Dedifferentiated amniotic fluid mesenchymal stem cell (primary cell): ENCODE results near the gene RNF157.
A peak's percentile ranks its signal among the peaks of the same experiment; 100 is the strongest.

Experiments
- DNase-seq: peaks from one replicate; pipeline ENCODE4 v3.0.0-alpha.2; 2016; ENCODE audit errors: extremely low spot score

The RNF157 gene

DNA sequence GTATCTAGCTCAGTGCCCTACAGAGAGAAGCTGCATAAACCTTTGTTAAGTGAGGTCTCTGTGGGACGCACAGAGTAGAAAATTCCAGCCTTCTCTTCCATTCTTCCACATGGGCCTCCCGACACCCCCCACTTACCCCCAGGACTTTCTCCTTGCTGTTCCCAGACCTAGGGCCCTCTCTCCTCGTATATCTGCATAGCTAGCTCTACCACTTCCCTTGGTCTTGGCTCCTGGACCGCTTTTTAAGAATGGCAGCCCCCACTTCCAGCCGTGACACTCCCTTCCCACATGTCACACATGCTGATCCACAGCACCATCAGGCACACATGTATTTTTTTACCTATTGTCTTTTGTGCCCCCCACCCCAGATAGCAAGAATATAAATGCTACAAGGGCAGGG lies 82.5 kb downstream of the RNF157 start:
- no peak for DNase-seq

DNA sequence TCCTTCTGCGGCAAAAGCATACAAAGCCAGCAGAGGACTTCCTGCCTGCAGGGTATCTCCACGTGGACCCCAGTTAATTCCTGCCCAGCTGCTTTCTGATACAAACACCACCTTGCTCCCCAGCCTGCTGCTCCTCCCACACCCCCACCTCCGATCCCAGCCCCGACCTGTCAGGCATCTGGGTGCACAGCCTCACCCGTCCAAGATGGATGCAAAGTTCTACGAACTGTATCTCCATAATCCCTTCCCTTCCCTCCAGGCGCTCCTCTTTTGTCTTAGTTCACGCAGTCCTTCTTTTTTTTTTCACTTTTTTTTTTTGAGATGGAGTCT lies 83.7 kb downstream of the RNF157 start:
- DNase-seq: no peak

DNA sequence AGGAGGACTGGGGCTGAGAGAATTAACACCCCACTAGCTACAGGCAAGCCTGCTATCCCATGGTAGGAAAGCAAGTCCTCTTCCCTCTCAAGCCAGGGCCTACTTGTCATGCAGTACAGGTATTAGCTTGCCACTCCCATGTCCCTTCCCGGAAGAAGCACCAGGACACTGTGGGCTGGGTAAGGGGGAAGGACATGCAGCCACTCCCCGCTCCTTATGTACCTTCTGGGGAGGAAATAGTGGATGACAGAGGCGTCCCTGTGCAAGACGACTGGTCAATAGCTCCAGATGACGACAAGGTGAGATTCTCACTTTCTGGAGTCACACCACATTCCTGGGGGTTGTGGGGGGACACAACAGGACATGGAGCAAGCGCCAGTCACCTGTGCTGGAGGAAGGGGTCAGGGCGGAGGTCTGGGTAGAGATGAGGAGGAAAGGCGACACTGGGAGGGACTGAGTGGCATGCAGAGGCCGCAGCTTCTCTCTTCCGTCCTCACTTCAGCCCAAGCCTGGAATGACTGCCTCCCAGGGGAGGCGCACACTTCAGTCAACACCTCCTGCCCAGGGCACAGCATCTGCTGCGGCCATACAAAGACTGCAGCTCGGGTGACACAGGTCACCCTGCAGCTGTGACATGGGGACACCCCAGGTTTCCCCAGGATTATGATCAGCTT lies 84.2 kb downstream of the RNF157 start:
- DNase-seq: no peak

DNA sequence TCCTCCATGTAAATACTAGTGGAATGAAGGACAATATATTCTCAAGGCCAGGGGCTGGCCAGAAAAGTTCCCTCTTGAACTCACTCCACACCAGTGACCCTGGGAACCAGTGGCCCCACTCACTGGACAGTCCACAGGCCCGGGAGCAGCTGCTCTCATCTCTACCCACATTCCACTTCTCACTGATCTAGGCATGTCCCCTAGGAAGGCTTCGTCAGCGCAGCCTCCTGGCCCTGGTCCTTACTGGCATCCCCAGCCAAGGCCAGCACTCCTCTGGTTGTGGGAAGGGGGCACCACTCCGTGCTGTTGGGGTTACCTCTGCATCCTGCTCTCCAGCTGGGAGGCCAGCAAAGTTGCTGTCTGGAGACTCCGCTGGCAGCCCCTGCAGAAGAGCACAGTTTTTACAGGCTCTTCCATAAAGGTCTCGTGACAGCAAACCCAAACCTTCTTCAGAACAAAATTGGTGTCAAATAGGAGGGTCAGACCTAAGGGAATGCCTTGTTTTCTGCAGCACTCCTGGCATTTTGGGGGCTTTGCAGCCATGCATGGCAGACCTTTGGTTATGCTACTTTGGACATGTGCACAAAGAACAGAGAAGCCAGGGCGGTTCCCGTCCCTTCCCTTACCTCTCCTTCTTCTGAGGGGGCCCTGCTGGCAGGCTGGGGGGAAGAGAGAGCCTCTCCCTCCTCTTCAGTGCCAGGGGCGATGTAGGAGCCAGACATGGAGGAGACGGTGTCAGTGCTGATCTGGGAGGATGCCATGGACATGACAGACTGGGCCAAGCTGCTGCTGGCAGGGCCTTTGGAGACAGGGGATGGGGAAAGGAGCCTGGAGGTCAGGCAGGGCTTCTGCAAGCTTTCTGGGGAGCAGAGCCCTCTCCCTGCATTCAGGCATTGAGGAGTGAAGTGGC lies 85.1 kb downstream of the RNF157 start:
- DNase-seq: no peak

DNA sequence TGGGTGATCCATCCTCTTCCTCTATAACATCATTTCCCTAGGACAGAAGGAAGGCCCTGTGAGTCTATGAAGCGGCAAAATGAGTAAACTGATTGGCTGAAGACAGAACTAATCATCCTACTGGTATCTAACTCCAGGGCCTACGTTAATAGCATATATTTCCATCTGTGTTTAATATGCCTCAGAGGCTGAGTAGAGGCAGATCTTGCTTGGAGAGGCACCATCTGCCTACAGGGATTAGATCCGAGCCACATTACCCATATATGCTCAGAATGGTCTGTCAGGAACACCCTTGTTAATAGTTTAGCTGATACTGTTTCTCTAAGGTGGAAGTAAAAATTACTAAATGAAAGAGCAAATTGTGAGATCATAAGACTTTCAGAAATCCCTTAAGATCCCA lies 86.0 kb downstream of the RNF157 start:
- DNase-seq: no peak

DNA sequence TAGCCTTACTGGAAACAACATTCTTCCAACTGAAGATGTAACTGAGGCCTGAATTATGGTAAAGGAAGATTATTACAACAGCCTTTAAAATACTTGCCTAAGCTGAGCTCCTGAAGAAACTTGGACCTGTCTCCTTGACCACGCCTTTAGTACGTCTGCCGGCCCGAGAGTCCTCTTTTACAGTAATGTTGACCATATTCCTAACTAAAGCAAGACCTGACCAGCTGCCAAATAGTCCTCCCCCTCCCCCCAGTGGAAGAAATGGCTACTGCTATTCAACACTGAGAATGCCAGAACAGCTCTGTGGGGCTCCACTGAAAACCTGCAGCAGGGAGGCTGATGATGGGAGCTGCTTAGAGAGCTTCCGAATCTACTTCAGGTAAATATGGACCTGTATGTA lies 86.7 kb downstream of the RNF157 start:
- no peak for DNase-seq

DNA sequence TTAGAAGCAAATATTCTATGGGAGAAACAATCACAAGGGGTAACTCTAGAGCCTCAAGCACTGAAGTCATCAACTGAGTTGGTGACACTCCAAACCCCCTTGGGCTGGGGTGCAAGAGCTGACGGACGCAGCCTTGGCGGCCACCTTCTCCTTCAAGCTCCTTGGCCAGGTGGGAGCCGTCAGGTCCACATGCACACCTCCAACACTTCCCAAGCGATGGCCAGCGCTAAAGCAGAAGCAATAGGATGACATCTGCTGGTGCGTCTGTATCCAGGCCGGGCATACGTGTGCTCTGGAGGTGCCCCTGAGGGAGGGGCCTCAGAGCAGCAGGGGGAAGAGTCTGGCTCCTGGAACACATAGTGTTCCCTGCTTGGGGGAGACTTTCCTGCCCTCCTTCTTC lies 87.1 kb downstream of the RNF157 start:
- no peak for DNase-seq

DNA sequence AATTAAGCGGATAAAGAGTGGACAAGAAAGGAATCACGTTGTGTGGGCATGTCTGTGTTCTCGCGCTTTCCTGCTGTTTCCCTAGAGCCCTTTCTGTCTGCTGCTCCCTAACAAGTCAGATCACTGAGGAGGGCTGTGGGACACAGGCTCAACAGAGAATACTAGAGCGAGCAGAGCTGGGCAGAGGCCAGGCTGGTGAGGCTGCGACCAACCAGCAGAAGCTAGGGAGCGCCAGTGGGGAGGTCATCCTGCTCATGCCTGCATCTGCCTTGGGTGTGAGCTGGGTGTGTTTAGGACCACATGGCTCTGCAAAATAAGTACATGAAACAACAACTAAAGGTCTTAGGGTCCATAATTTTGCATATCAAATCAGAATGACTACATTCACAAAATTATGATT lies 87.7 kb downstream of the RNF157 start:
- DNase-seq: no peak

DNA sequence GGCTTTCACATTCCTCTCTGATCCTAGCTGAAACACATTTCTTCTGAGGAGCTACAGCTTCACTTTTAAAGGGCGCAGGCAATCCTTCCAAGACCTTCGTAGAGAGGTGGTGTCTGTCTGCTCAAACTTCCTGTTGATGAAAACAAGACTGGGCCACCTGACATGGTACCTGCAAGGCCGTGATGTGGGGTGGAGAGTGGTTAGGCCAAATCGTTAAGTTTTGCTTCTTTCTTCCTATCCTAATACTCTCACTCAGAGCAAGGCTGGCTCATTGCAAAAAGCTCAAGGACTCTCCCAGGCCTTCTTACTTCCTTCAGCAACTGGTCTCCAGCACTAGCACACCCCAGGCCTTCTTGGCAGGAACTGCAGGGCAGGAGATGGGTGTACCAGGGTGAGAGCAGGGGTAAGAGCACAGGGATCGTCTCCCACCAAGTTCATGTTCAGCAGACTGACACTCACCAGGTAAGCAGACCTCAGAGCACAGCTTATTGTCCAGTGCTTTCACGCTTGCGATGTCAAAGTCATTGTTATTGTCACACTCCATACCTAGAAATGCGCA lies 88.3 kb downstream of the RNF157 start:
- DNase-seq: no peak

DNA sequence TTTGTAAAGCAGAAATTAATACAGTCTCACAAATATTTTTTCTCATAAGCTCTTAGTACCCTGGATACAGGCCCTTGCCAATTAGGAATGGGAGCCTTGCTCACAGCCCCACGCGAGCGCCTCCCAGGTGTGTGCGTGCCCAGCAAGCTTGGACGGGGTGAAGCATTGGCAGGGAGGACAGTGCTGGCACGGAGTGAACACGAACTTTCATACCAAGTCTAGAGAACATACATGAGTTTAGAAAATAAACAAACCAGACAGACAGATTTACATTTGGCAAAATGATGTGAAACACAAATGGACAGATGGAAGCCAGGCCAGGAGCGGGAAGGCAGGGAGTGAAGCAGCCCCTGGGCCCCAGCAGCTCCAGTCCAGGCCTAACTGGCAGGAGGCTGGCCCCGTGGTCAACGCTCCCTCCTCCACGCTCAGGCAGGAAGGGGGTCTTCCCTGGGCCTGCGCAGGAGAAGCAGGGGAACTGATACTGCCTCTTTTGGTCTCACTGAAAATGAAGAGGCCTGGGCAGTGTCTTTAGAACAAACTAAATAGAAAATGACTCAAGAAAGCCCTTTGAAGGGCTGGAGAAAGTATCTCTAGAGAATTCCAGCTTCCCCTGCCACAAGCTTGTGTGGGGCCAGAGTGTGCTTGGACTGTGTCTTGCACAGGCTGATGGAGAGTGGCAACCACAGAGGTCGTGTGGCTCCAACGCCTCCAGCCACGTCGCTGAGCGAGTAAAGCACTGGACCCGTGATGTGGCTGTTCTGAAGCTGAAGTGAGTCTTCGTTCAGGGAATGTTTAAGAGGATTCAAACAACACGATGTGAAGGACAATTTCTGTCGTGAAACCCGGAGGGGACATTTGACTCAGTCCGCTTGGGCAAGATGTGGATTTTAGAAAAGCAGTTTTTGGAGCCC lies 89.3 kb downstream of the RNF157 start:
- no peak for DNase-seq

DNA sequence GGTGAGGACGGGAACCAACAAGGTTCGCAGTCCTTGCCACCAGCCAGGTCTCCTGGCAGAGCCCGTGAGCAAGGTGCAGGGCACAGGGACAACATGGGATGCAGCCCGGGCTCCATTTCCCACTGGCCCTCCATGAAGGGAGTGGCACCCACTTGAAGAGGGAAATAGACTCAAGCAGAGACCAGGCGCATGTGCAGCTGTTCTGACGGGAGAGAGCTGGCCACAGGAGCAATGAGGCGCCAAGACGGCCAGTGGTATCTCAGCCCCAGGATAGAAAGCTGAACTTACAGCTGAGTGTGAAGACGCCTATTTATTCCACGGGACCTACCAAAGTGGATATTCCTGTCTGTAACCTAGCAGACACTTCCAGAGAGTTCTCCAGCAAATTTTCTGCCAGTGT lies 91.1 kb downstream of the RNF157 start:
- no peak for DNase-seq

DNA sequence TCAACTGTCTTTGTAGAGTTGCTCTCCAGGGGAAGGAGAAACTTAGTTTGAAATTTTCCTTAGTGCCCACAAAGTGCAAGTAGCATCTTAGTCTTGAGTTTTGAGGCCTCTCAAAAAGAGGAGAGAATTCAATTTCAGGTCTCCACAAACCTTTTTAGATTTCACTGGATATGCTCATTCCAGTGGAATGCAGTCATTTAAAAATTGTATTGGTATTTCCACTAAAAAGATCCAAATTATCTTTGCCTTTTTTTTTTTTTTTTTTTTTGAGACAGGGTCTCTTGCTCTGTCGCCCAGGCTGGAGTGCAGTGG lies 92.3 kb downstream of the RNF157 start:
- DNase-seq: no peak

DNA sequence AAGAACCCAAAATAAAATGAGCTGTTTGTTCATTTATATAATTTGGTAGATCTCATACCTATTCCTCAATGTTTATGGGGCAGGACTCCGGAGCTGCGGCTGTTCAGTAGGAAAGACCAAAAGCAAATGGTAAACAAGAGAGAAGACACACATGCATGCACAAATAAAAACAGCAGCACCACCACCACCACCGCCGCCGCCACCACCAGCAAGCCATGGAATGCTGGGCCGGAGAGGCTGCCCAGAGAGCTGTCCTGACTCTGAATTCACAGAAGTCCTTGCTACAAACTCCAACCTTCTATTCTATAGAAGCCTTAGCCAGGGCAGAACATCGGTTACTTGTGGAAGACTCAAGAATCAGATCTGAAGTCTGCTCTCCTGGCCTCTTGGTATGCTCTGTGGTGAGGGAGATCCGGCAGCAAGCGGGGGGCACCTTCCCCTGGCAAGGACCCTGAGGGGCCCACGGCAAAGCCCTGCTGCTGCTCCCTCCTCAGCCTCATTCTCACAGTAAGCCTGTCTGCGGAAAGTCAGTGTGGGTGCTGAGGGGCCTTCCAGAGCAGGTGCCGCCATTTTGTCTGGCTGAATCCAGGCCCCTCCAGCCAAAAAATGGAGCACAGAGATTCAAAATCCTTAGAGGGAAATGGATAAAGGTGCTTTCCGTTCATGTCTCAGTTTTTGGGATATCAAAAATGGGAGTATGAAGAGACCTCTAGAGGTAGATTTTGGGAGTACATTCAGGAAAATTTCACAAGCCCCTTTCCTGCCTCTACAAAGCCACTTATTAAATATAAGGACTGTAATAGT lies 92.9 kb downstream of the RNF157 start:
- DNase-seq: no peak

DNA sequence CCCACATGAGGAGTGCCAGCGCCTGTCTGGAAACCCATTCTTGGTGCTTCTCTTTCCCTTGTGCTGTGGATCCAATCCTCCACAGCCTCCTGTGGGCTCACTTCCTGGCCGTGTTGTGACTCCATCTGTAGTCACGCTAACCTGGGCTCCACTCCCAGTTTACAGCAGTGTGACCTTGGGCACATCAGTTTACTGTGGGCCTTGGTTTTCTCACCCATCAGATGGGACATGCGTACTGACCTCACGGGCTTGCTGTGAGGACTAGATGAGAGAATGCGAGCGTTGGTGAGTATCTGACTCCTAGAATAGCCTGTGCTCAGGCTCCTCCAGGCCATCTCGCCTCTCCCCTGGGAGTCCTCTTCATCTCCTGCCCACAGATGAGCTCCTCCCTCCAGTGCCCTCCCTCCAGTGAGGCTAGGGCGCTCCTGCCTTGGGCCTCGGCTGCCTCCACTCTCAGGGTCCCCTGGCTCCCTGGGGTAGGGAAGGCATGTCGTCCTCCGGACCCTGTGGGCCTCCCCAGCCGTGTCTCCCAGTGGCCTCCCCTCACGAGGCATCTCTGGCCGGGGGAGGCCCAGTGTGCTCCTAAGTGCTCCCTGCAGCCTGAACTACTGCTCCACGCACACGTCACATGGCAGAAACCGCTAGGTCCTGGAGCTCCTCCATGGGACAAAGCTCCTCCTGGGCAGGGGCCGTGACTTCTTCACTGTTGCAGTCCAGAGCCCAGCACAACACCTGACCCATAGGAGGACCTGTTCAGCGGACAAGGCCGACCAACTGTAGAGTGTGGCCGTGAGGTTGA lies 94.0 kb downstream of the RNF157 start:
- DNase-seq: no peak

DNA sequence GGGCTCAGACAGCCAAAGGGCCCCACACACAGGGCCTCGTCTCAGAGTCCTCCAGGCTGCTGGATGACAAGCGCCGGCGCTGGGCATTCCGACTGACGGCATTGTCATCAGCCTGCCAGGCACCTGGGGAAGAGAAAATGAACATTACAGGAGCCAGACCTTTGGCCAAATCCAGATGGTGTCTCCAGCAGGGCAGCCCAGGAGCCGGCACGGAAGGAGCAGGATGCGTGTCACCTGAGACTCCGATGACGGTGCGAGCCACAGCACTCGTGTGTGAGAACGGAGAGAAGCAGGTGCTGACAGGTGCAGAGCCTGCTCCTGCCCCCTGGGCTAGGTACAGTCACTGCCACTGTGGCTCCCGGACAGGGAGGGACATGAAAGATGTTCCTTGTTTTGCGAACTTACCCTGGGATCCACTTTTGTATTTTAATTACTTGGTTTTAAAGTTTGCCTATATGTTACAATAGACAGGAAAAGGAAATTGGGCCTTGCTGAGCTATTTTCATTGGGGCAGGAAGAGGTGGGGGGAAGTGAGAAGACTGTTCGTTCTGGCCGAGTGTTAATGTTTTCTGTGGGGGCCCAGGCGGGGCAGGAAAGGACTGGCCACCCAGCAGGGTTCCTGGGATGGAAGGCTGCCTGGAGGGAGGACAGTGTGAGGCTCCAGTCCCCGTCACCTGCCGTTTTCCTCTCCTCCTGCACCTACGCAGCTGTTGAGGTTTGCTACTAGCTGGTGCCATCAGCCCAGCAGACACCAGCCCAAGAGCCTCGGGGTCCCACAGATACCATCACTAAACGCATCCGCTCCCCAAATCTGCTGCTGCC lies 94.9 kb downstream of the RNF157 start:
- DNase-seq: no peak

DNA sequence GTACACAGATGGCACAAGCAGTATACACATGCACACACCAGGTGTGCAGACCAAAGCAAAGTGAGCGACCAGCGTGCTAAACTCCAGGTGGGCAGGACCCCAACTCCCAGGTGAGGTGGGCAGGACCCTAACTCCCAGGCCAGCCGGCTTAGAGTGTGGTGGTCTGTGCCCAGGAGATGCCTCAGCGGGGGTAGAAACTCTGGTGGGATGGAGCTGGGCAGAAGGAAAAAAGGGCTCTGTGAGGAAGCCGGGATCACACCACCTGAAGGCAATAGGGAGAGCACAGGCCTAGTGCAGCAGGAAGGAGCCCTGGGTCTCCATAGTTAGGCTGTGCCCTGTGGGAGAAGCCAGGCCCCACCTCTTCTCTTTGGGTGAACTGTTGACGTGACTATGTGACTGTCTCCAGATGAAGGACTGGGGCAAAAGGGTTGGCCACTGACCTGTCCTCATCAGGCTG lies 97.7 kb downstream of the RNF157 start:
- DNase-seq: no peak

DNA sequence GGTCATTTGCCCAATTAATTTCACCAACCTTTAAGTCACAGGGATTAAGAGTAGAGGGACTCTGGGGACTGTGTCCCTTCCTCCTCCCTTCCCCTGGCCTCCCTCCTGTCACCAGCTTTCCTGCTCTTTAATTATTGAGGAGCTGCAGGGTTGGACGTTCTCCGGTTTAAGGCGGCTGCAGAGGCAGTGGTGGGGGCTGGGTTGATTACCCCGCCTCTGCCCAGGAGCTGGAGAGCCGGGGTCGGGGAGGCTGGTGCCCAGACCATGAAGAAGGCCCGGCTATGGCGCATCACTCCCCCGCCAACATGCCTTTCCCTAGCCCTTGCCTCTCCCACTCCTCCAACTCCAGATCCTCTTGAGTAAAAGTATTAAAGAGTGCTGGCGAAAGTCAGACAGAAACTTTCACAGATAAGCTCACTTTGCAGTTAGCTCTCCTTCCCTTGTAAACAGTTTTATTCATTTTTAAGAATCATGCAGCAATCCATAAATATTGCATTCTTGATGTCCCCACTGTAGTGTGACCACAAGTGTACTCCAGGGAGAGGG lies 98.2 kb downstream of the RNF157 start:
- no peak for DNase-seq

DNA sequence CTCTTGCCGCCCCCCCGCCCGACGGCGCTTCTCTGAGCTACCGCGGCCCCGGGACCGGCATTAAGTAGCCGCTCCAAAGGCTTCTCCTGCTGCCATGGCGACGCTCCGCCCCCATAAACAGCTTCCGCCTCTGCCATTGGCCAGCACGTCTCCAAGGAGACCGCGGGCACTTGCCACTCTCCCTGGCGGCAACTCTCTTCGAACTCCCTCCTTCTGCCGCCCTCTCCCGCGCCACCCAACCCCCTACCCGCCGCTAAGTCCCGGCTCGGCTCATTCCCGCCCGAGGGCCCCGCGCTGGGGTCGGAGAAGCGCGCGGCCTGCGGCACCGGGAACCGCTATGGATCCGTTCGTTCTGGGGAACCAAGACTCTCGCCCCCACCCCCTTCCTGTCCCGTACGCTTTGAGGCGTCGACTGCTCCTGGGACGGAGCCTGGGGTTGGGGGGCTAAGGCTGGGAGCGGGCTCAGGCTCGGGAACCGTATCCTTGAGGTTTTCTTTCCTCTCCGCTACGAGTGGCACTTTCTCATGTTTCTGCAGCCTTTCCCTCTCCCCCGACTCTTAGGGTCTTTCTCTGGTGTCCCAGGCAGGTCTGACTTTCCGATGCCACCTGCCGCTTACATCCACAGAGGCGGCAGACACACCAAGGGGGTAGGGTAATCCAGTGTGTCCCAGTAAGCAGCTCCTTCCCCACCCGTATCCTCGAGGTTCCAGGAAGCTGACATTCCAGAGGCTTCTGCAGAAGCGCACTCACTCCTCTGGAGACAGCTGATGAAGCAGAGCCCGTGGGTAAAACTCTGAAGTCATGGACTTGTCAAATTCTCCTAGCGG lies 98.9 kb downstream of the RNF157 start, which contains the start of gene FOXJ1:
Gene FOXJ1, minus strand, starts transcription at position 34 of the 827 bp plus-strand sequence. CDS start 850 bp downstream, outside the sequence.
- peak; percentile 64 for DNase-seq
